MG63 (cell line): ENCODE data around the gene ZNF611. TPM values are rescaled to one million over a fixed set of nuclear protein-coding genes. Genes with fewer than 3 reads are reported as not detected.
"Not testable (repeated sequence)": the region's sequence is repeated elsewhere in the genome, so short reads cannot be mapped to it uniquely, and the experiment has no call there.

Experiments used
- DNase-seq: peaks from one replicate; pipeline ENCODE4 v3.0.0-alpha.2; 2020
- H3K27me3 ChIP-seq: fragments of 250-450 bp; sonication (Bioruptor Pico); 2 replicates; pipeline ENCODE4 v1.5.1; 2020; ENCODE audit warnings: mild to moderate bottlenecking, moderate library complexity
- H3K36me3 ChIP-seq: fragments of 250-450 bp; sonication (Bioruptor Pico); 2 replicates; pipeline ENCODE4 v1.5.1; 2020; ENCODE audit warnings: mild to moderate bottlenecking, moderate library complexity
- H3K4me3 ChIP-seq: fragments of 250-450 bp; sonication (Bioruptor Pico); 2 replicates; pipeline ENCODE4 v1.5.1; 2020; ENCODE audit warnings: mild to moderate bottlenecking, moderate library complexity
- H3K9me3 ChIP-seq: fragments of 250-450 bp; sonication (Bioruptor Pico); 2 replicates; pipeline ENCODE4 v1.5.1; 2020; ENCODE audit warnings: mild to moderate bottlenecking, moderate library complexity
- total RNA-seq: library from RNA; depleted of rRNA; stranded (reverse); fragments of >200 nt; shearing (Covaris generic); gene quantifications from 2 replicates; pipeline ENCODE4 v1.2.3, GENCODE V29; 2014; ENCODE audit warnings: low replicate concordance

The ZNF611 gene
- total RNA-seq, 1 experiment from 2014 or later, result 5.3 TPM

GRCh38 chr19:52692431-52693008, 42.3 kb downstream of the ZNF611 start:
- no peak for DNase-seq
- no peaks in the 10 kb centered on the region for H3K27me3 ChIP-seq
- no peak overlapping the region for H3K4me3 ChIP-seq

GRCh38 chr19:52691737-52692136, 43.1 kb downstream of the ZNF611 start:
- Histone ChIP-seq H3K36me3 (peaks cover 13% of the 10 kb centered on the region), H3K9me3 (peaks cover 7% of the 10 kb centered on the region), H3K4me3 (no peak overlapping the region), H3K27me3 (no peaks in the 10 kb centered on the region)
- no peak for DNase-seq

More at GRCh38 chr19:52692431-52693008, 42.3 kb downstream of the ZNF611 start:
- Histone ChIP-seq H3K9me3 (peaks cover 7% of the 10 kb centered on the region), H3K36me3 (peaks cover 10% of the 10 kb centered on the region)

- Histone ChIP-seq H3K9me3 (peaks cover 7% of the 10 kb centered on the region), H3K27me3 (no peaks in the 10 kb centered on the region), H3K4me3 (peak overlapping the region; percentile 65), H3K36me3 (peaks cover 17% of the 10 kb centered on the region)
- DNase-seq, result no peak
Observed at GRCh38 chr19:52691215-52691610, 43.6 kb downstream of the ZNF611 start.

GRCh38 chr19:52690369-52691214, 44.3 kb downstream of the ZNF611 start:
- H3K4me3 ChIP-seq, result peak overlapping the region; percentile 65
- DNase-seq, result peak; percentile 99
- H3K27me3 ChIP-seq, result no peaks in the 10 kb centered on the region
- H3K36me3 ChIP-seq, result peaks cover 19% of the 10 kb centered on the region
- H3K9me3 ChIP-seq, result peaks cover 7% of the 10 kb centered on the region

GRCh38 chr19:52689843-52690368, 44.9 kb downstream of the ZNF611 start:
- Histone ChIP-seq H3K36me3 (peaks cover 20% of the 10 kb centered on the region), H3K27me3 (no peaks in the 10 kb centered on the region), H3K4me3 (peak overlapping the region; percentile 65), H3K9me3 (peaks cover 7% of the 10 kb centered on the region)
- peak; percentile 40 for DNase-seq

DNA sequence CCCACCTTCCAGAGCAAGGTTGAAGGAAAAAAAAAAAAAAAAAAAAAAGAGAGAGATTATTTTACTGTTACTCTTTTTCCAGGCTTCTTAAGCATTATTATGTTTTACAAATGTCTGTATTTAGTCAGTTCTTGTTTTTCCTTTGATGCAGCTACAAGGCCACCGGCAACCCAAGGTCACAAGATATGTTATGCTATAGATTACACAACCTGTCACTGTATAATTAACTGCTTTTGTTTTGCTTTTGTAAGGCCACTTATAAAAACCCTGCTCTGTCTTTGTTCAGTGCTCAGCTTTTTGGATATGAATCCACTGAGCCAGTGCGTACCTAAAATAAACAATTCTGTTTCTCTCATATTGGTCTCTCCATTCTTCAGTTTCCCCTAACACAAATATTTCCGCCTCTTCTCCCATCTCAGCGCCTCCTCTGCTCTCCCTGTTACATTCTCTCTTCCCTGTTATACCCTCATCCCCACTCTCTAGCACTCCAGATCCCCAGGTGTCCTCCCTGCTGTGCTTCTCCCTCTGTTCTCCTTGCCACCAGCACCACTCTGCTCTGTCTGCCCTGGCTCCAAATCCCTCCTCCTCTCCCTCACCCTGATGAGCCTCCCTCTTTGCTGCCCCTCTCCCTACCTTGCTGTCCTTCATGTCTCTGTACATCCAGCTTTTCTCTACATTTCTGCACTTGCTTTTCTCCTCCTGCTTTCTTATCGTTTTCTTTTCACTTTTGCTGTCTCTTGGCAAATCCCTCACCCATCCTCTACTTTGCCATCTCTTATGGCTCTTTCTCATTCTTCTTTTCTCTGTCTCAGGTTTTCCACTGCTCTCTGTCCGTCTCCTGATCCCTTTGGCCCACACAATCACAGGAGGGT, 45.7 kb downstream of the ZNF611 start:
- peak overlapping the region; percentile 65 for H3K4me3 ChIP-seq
- not testable (repeated sequence) for DNase-seq

GRCh38 chr19:52688335-52688734, 46.5 kb downstream of the ZNF611 start:
- H3K27me3 ChIP-seq, result no peaks in the 10 kb centered on the region
- DNase-seq, result no peak
- no peak overlapping the region for H3K4me3 ChIP-seq

More for the DNA sequence above, 45.7 kb downstream of the ZNF611 start:
- not testable (repeated sequence) for H3K9me3 ChIP-seq, H3K27me3 ChIP-seq
- peaks cover 25% of the 10 kb centered on the region for H3K36me3 ChIP-seq

GRCh38 chr19:52687684-52688083, 47.2 kb downstream of the ZNF611 start:
- Histone ChIP-seq H3K4me3 (no peak overlapping the region), H3K9me3 (peaks cover 4% of the 10 kb centered on the region), H3K36me3 (peaks cover 35% of the 10 kb centered on the region), H3K27me3 (no peaks in the 10 kb centered on the region)
- DNase-seq, result no peak

More at GRCh38 chr19:52688335-52688734, 46.5 kb downstream of the ZNF611 start:
- Histone ChIP-seq H3K36me3 (peaks cover 32% of the 10 kb centered on the region), H3K9me3 (peaks cover 4% of the 10 kb centered on the region)

DNA sequence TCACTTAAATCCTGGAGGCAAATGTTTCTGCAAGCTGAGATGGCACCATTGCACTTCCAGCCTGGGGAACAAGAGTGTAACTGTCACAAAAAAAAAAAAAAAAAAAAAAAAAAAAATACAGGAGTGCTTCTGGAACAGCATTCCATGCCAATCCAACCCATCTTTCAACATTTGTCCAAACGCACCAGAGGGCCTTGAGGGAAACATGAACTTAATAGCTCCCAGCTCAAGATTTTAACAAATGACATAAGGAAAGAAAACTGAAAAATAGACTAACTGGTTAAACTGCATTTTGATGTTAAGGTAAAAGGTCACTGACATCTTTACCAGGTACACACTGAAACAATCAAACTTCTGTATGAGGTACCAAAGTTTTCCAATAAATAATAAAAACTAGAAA, 49.0 kb downstream of the ZNF611 start:
- Histone ChIP-seq H3K4me3 (no peak overlapping the region), H3K36me3 (peaks cover 51% of the 10 kb centered on the region), H3K9me3 (no peaks in the 10 kb centered on the region), H3K27me3 (no peaks in the 10 kb centered on the region)
- no peak for DNase-seq

DNA sequence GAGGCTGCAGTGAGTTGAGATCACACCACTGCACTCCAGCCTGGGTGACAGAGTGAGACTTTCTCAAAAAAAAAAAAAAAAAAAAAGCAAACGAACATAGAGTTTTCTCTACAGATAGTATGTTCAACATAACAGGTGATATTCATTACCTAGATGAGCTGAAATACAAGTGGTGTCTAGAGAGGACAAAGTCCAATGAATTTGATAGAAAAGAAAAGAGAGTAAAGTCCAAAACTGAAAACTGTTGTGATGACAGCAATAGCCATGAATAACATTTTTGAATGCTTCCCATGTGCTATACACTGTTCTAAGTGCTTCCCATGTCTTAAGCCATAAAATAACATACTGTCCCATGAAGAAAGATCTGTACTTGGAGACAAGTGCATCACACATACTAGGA, 53.6 kb downstream of the ZNF611 start:
- not testable (repeated sequence) for H3K9me3 ChIP-seq, DNase-seq, H3K27me3 ChIP-seq, H3K4me3 ChIP-seq
- peaks cover 66% of the 10 kb centered on the region for H3K36me3 ChIP-seq

DNA sequence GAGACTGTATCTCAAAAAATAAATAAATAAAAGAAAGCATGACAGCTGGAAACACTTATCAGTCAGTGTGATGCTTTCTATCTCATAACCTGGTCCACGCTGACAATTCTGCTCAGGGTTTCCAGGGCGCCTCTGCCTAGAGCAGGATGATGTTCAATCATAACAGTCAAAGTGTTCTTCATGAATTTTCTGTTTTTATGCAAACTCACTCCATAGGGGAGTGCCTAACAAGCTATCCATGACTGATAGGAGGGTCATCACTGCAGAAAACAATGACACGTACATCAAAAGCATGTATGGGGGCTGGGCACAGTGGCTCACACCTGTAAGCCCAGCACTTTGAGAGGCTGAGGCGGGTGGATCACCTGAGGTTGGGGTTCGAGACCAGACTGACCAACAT, 55.2 kb downstream of the ZNF611 start:
- H3K4me3 ChIP-seq, result no peak overlapping the region
- no peaks in the 10 kb centered on the region for H3K27me3 ChIP-seq
- DNase-seq, result no peak
- H3K9me3 ChIP-seq, result 0 out of 2 replicates have a peak, but pooled peaks cover 3% of the 10 kb centered on the region
- H3K36me3 ChIP-seq, result peaks cover 60% of the 10 kb centered on the region

DNA sequence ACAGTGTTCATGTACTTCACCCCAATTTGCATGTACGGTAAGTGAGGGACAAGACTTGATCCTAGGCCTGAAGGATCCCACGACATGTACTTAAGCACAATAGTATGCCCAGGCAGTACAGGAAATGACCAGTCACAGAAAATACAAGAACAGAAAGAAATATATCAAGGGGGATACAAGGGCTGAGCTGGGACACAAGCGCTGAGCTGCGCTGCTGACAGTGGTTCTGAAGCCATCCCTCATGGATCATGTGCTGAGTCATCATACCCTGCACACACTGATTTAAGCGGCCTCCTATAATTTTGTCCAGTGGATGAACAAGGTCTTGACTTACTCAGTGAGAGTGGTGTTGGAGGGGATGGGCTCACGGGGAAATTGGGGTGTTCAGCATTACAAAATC, 59.6 kb downstream of the ZNF611 start:
- not testable (repeated sequence) for H3K27me3 ChIP-seq, DNase-seq, H3K4me3 ChIP-seq, H3K9me3 ChIP-seq
- peaks cover 63% of the 10 kb centered on the region for H3K36me3 ChIP-seq

GRCh38 chr19:52673014-52673413, 61.8 kb downstream of the ZNF611 start:
- no peaks in the 10 kb centered on the region for H3K27me3 ChIP-seq
- H3K36me3 ChIP-seq, result peaks cover 60% of the 10 kb centered on the region
- H3K4me3 ChIP-seq, result no peak overlapping the region
- 0 out of 2 replicates have a peak, but pooled peaks cover 3% of the 10 kb centered on the region for H3K9me3 ChIP-seq
- DNase-seq, result peak; percentile 28

DNA sequence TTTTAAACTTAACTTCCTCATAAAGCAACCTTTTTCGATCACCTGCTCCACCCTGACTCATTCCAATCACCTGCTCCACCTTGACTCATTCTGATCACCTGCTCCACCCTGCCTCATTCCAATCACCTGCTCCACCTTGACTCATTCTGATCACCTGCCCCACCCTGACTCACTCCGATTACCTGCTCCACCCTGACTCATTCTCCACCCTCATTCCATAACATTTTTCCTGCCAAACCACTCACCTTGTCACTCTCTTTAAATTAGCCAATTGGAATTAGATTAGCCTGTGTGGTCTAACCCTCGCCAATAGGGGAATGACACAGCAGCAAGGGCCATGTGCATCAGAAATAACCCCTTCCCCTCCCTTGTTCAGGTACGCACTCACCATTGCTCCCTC, 64.8 kb downstream of the ZNF611 start:
- Histone ChIP-seq H3K36me3 (peaks cover 66% of the 10 kb centered on the region), H3K4me3 (no peak overlapping the region), H3K9me3 (no peaks in the 10 kb centered on the region), H3K27me3 (no peaks in the 10 kb centered on the region)
- no peak for DNase-seq

- no peak for DNase-seq
- H3K27me3 ChIP-seq, result no peaks in the 10 kb centered on the region
- no peaks in the 10 kb centered on the region for H3K9me3 ChIP-seq
- no peak overlapping the region for H3K4me3 ChIP-seq
- H3K36me3 ChIP-seq, result peaks cover 70% of the 10 kb centered on the region
Observed at GRCh38 chr19:52669586-52669985, 65.3 kb downstream of the ZNF611 start.

- DNase-seq, result no peak
- Histone ChIP-seq H3K4me3 (no peak overlapping the region), H3K27me3 (no peaks in the 10 kb centered on the region), H3K9me3 (no peaks in the 10 kb centered on the region), H3K36me3 (peaks cover 66% of the 10 kb centered on the region)
Observed at GRCh38 chr19:52667972-52668371, 66.9 kb downstream of the ZNF611 start.

GRCh38 chr19:52666506-52666905, 68.3 kb downstream of the ZNF611 start:
- H3K9me3 ChIP-seq, result no peaks in the 10 kb centered on the region
- H3K4me3 ChIP-seq, result no peak overlapping the region
- peaks cover 74% of the 10 kb centered on the region for H3K36me3 ChIP-seq
- H3K27me3 ChIP-seq, result no peaks in the 10 kb centered on the region
- DNase-seq, result no peak
